PFSK-1 (cell line): ENCODE data around the gene SLC19A1.

Experiments used
- POLR2AphosphoS5 ChIP-seq: IDR thresholded peaks from 2 replicates; pipeline ENCODE4 v1.6.1; 2012; ENCODE audit warnings: low read depth, mild to moderate bottlenecking, control low read depth, low read length, moderate library complexity
- SIN3A ChIP-seq: IDR thresholded peaks from 2 replicates; pipeline ENCODE4 v1.6.1; 2012; ENCODE audit warnings: mild to moderate bottlenecking, low read length, moderate library complexity, borderline replicate concordance; ENCODE audit not compliant: insufficient read depth
- TAF1 ChIP-seq: IDR thresholded peaks from 2 replicates; pipeline ENCODE4 v1.6.1; 2012; ENCODE audit warnings: low read length, control low read depth, borderline replicate concordance; ENCODE audit not compliant: insufficient read depth
- TF ChIP-seq, protein P1 (sequence below), 2 experiments: IDR thresholded peaks; 2 replicates each; pipeline versions ENCODE4 v1.6.1 to v1.8.0; 2011 to 2012; ENCODE audit warnings: low read depth in 2 of 2, low read length in 2 of 2, control low read depth in 1 of 2, inconsistent platforms in 1 of 2, mild to moderate bottlenecking in 1 of 2, moderate library complexity in 1 of 2; ENCODE audit not compliant: insufficient read depth in 1 of 2

DNA sequence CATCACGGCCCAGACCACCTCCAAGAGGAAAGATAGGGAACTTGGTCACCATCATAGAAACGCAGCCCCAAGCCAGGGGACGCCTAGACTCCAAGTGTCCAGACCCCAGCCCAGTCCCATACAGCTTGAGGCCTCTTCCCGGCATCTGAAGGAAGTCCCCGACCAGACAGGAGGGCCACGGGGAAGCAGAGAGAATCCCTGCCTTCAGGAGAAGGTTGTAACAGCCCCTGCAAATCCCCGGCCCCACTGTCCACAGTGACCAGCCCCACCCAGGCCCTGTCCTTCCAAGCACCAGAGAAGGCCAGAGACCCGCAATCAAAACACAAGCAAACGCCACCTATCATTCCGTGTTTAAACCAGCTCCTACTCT lies 1.7 kb downstream of the SLC19A1 start:
- TF ChIP-seq, protein P1, sequence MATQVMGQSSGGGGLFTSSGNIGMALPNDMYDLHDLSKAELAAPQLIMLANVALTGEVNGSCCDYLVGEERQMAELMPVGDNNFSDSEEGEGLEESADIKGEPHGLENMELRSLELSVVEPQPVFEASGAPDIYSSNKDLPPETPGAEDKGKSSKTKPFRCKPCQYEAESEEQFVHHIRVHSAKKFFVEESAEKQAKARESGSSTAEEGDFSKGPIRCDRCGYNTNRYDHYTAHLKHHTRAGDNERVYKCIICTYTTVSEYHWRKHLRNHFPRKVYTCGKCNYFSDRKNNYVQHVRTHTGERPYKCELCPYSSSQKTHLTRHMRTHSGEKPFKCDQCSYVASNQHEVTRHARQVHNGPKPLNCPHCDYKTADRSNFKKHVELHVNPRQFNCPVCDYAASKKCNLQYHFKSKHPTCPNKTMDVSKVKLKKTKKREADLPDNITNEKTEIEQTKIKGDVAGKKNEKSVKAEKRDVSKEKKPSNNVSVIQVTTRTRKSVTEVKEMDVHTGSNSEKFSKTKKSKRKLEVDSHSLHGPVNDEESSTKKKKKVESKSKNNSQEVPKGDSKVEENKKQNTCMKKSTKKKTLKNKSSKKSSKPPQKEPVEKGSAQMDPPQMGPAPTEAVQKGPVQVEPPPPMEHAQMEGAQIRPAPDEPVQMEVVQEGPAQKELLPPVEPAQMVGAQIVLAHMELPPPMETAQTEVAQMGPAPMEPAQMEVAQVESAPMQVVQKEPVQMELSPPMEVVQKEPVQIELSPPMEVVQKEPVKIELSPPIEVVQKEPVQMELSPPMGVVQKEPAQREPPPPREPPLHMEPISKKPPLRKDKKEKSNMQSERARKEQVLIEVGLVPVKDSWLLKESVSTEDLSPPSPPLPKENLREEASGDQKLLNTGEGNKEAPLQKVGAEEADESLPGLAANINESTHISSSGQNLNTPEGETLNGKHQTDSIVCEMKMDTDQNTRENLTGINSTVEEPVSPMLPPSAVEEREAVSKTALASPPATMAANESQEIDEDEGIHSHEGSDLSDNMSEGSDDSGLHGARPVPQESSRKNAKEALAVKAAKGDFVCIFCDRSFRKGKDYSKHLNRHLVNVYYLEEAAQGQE (IDR thresholded peaks at IDR 0.05; ENCODE audit: insufficient read depth in 1 of 2, low read depth in 2 of 2, low read length in 2 of 2): no peak
- no peak for TF ChIP-seq SIN3A
- TF ChIP-seq POLR2AphosphoS5: no peak
- no peak for TF ChIP-seq TAF1
